Stimulated activated naive CD4-positive, alpha-beta T cell (primary cell): Measurements from ENCODE around the gene NKAIN2.

ENCODE experiments used
- DNase-seq, 6 experiments: peaks; one replicate each; lab custom pipeline; 2025; lab: John Stamatoyannopoulos, UW

Gene NKAIN2

GRCh38 chr6:124769811-124770544, 966.3 kb downstream of the NKAIN2 start:
- DNase-seq, result no peak

- no peak for DNase-seq
Measured at GRCh38 chr6:124770784-124771183, 967.1 kb downstream of the NKAIN2 start.

DNA sequence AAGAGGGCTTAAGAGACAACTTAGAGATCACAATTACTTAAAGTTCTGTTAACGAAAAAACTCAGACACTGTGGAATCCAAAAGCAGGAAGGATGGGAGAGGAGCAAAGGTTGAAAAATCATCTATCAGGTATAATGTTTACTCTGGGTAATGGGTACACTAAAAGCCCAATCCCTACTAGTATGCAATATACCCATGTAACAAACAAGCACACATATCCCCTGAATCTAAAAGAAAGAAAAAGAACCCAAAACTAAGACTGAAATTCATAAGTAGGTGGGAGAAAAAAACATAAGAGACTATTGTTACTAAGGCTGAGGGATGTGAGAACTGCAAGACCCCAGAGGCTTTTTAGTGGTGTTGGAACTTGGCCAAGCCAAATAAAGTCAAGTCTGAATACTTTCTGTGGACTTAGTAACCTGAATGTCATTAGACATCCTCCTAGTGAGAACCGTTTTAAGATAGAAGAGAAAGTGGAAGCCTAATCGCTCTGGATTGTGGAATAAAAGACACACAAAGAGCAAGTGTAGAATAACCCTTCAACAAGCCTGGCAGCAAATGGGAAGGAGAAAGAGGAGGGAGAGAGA, 969.2 kb downstream of the NKAIN2 start:
- no peak for DNase-seq

GRCh38 chr6:124775121-124775520, 971.5 kb downstream of the NKAIN2 start:
- no peak for DNase-seq

GRCh38 chr6:124777863-124778262, 974.2 kb downstream of the NKAIN2 start:
- DNase-seq, result no peak

DNA sequence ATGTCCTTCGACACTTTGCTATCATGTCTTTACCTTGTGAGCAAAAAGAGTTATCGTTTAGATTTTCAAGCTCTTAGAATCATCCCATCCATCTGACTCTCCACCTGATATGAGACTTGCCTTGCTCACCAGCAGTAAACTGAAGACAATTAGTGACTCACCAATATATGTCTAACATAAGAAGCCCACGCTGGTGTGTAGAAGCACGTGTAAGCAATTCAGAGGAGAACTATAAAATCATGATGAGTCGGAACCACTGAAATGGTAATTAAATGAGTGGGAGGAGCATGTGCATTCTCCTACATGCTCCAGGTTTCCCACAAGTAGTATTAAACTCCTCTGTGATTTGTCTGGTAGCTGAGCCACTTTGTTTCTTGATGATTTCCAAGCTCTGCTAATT, 977.0 kb downstream of the NKAIN2 start:
- no peak for DNase-seq

DNA sequence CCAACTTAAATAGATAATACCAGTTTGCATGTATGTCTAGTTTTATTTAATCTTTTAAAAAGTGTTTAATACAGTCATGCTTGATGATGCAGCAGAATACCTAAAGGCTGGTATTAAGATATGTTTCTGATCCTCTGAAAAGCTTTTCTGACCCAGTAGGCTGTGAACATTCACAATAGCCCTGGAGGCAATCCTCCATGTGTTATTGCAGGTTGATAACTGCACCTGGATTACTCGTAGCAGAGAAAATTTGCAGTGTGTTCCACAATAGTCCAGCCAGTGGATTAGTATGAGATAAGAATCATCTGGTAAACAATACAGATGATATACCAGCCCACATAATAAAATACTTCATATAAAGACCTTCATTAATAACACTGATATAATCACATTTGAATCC, 979.7 kb downstream of the NKAIN2 start:
- no peak for DNase-seq

- no peak for DNase-seq
Measured at GRCh38 chr6:124791156-124791555, 987.5 kb downstream of the NKAIN2 start.

DNA sequence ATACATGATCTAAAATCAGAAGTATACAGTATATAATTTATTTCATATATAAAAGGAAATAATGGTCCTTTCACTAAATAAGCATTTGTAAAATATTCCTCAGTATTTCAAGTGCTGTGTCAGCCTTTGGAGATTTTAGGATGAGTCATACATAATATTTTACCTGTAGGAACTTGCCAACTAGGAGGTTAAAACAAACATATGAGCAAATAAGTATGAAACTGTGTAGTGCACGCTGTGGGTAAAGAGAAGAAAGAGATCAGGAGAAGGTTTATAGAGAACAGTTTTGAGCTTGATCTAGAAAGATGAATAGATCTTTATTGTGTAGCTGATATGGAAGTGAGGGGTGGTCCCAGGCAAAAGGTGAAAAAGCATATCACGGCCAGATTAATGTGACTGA, 988.7 kb downstream of the NKAIN2 start:
- no peak for DNase-seq

DNA sequence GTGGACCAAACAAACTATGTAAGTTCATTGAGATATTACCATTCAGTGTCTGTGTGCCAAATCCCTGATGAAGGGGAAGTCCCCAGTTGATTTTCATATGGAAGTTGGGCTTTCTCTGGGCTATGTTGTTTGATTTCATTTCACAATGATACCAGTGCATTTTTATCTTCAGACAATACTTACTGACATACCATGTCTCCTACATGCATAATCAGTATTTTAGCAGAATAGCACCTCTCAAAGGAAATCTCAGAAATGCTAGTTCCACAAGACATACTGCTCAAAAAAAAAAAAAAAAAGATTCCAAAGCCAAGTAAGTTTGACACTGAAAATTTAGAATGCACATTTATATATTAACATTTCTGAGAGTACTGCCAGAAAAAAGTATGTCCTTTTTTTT, 989.7 kb downstream of the NKAIN2 start:
- DNase-seq, result no peak

DNA sequence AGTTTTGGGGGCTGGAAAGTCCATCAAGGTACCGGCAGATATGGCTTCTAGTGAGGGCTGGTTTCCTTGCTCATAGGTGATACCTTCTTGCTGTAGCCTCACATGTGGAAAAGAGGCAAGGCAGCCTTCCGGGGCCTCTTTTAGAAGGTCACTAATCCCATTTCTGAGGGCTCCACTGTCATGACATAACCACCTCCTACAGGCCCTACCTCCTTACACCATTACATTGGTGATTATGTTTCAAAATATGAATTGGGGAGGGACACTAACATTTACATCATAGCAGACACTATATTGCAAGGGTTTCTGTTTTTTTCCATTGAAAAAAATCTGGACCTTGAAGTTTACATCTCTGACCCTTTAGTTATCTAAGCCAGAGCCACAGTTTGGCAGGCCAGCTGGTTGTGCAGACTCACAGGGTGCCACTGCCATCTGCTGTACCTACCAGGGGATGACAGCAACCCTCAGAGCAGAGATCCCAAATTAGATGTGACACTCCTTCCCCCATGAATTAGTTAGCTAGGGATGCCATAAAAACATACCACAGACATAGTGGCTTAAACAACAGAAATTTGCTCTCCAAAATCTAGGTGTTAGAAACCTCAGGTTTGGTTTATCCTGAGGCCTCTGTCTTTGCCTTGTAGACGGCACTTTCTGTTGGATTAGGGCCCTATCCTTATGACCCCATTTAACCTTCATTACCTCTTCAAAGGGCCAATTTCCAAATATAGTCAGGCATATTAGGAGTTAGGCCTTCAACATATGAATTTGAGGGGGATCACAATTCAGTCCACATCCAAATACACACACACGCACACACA, 992.2 kb downstream of the NKAIN2 start:
- DNase-seq, result no peak

GRCh38 chr6:124796464-124796970, 992.9 kb downstream of the NKAIN2 start:
- DNase-seq, result no peak

- no peak for DNase-seq
Measured at GRCh38 chr6:124797224-124797623, 993.6 kb downstream of the NKAIN2 start.

DNA sequence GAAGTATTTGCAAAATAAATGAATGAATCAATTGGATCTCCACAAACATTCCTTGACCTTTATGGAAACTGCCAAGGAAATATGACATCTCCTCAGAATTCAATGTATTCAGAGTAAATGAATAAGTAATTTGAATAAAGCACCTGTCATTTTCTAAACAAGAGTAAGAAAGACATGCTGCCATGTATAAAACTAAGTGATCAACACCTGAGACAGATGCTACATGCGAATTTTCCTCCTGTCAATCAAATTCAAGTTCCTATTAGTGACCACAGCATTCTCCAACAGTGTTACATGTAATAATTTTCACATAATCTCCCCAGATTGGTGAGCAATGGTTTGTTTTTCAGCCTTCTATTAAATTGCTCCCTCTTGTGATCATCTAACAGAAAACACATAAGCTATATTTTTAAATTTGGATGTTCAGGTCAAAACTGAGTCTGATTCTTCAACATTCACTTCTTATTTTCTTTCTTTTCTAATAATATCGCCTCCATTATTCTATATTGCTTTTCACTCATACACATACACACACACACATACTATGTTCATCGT, 995.4 kb downstream of the NKAIN2 start:
- DNase-seq, result no peak

DNA sequence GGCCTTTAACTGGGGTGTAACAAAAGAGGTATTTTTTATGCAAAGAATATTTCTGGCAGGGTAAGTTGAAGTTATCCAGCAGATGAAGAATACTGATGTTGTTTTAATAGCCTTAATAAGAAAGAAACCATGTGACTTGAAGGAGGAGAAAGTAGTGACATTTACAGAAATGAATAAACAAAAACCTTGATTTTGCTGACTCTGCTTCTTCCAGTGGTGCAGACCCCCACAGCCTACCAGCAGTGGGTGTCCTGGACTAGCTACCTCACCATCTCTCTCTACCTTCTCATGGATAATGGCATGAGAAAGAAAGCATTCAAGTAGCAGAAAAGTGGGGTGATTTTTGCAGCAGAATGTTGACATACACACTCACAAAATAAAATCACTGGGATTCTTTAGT, 996.0 kb downstream of the NKAIN2 start:
- no peak for DNase-seq

- DNase-seq, result no peak
Measured at GRCh38 chr6:124800222-124800621, 996.6 kb downstream of the NKAIN2 start.

- DNase-seq, result no peak
Measured at GRCh38 chr6:124812067-124812466, 1008.4 kb downstream of the NKAIN2 start.

DNA sequence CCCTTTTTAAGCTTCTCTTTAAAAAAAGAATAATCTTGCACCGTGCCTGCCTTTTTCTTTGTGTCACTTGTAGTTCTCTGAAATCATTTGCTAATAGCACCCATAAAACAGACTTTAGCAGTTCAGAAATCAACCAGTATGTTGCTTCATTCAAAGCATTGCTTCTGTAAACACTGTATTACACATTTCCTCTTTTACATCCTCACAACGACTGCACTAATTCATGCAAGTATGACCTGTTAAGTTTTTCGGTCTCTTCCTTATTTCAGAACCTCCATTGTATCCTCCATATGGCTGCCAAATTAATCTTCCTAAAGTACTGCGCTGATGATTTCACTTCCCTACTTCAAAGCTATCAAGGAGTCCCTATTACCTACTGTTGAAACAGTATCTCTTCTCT, 1015.7 kb downstream of the NKAIN2 start:
- DNase-seq, result no peak

GRCh38 chr6:124822204-124822613, 1018.5 kb downstream of the NKAIN2 start:
- no peak for DNase-seq

- DNase-seq, result no peak
Measured at GRCh38 chr6:124822721-124823120, 1019.1 kb downstream of the NKAIN2 start.

- no peak for DNase-seq
Measured at GRCh38 chr6:124823240-124824111, 1019.8 kb downstream of the NKAIN2 start.

GRCh38 chr6:124825564-124825963, 1021.9 kb downstream of the NKAIN2 start:
- no peak for DNase-seq
